Neural cell (in vitro differentiated cells): ENCODE results near the gene PROZ.

Experiments used
- CTCF ChIP-seq: fragments of 450-650 bp; IDR thresholded peaks from 2 replicates; pipeline ENCODE4 v1.5.1; 2014; ENCODE audit warnings: antibody characterized with exemption, mild to moderate bottlenecking, moderate library complexity; ENCODE audit not compliant: poor library complexity, severe bottlenecking
- EZH2 ChIP-seq: fragments of 200-600, 300-800 bp; shearing (Covaris generic), sonication (generic); IDR thresholded peaks from 2 replicates; pipeline ENCODE4 v1.6.1; 2014; ENCODE audit warnings: antibody characterized with exemption, low read length, borderline replicate concordance, mild to moderate bottlenecking; ENCODE audit not compliant: insufficient read depth, poor library complexity, severe bottlenecking
- POLR2AphosphoS5 ChIP-seq: IDR thresholded peaks from 2 replicates; pipeline ENCODE4 v1.6.1; 2012

DNA sequence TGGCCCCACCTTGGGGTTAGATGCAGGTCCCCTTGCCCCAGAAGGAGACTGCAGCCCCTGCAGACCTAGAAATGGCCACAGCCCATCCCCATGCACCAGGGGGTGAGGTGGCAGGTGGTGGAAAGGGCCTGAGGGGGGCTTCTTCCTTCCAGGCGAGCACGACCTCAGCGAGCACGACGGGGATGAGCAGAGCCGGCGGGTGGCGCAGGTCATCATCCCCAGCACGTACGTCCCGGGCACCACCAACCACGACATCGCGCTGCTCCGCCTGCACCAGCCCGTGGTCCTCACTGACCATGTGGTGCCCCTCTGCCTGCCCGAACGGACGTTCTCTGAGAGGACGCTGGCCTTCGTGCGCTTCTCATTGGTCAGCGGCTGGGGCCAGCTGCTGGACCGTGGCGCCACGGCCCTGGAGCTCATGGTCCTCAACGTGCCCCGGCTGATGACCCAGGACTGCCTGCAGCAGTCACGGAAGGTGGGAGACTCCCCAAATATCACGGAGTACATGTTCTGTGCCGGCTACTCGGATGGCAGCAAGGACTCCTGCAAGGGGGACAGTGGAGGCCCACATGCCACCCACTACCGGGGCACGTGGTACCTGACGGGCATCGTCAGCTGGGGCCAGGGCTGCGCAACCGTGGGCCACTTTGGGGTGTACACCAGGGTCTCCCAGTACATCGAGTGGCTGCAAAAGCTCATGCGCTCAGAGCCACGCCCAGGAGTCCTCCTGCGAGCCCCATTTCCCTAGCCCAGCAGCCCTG, 40.0 kb upstream of the PROZ start:
- TF ChIP-seq EZH2 = no peak
- TF ChIP-seq CTCF = no peak
- TF ChIP-seq POLR2AphosphoS5 = no peak
